Measurements from ENCODE around the gene WNT1.

The WNT1 gene

DNA sequence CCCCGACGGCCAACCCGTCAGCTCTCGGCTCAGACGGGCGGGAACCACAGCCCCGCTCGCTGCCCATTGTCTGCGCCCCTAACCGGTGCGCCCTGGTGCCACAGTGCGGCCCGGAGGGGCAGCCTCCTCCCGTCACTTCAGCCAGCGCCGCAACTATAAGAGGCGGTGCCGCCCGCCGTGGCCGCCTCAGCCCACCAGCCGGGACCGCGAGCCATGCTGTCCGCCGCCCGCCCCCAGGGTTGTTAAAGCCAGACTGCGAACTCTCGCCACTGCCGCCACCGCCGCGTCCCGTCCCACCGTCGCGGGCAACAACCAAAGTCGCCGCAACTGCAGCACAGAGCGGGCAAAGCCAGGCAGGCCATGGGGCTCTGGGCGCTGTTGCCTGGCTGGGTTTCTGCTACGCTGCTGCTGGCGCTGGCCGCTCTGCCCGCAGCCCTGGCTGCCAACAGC is at the start of gene WNT1:
TSS of gene WNT1 (plus strand) at position 32 of the 450 bp plus-strand sequence. CDS start at position 361, 329 bp downstream.
- no peak for DNase-seq

DNA sequence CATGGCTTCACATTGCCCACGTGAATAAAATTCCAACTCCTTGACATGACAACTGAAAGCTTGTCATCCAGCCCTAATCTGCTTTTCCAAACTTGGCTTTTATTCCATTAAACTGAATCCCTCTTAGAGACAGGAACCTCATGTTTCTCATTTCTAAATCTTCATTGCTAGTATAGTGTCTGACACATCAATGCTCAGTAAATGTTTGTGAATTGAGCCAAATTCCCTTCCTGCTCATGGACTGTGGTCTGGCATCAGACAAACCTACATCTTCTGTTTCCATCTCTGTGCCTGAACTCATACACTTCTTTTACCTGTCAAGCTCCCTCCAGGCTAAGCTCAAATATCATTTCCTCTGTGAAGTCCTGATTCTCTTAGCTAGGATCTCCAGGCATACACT is 48.6 kb upstream of the WNT1 start:
- DNase-seq = no peak

DNA sequence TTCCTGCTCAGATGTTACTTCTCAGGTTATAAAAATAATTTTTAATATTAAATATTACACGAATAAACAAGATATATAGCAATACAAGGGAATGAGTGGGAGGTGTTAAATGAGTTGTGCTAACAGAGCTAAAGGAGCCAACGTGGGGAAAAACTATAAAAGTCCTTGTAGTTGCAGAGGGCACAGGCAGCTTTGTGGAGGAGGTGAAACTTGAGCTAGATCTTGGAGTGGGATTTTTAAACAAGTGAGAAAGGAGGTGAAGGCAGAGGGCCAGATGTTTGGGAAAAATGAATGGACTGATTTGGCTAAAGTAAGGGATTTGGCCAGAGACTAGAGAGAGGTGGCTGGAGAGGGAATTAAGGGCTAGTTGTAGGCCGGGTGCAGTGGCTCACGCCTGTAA is 47.6 kb upstream of the WNT1 start:
- no peak for DNase-seq

DNA sequence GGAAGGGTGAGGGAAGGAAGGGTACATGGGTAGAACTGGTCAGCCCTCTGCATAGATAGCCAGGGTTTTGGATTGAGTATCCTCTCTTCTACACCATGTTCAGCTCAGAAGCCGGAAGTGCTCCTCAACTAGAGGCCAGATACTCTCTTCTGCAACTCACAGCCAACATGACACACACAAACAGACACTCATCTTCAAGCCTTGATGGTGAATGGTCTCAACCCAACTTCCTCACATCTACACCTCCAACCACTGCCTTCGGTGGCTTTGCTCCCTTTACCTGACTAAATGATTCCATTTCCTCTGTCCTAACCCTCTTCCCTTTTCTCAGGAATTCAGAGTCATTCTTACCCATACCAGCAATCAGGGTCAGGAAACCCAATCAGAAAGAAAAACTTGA is 45.2 kb upstream of the WNT1 start:
- DNase-seq = no peak

DNA sequence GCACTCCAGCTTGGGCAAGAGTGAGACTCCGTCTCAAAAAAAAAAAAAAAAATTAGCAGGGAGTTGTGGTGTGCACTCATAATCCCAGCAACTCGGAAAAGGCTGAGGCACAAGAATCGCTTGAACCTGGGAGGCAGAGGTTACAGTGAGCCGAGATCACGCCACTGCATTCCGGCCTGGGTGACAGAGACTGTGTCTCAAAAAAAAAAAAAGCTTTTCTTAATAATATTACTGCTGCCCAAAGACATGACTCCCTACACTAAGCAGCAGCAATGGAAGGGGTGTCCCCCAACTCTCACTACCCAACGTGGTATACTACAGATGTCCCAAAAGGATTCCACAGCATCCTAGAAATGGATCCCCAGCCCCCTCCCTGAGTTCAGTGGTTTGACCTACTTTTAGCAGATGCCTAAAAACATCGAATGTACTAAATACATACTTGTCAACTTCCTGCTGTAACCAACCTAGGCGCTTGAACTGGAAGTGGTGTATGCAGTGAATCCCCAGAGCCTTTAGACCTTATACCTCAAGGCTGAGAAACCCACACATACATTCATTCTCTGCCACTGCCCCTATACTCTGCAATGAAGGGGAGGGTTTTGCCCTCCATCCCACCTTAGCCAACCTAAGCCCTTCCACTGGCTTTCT is 44.3 kb upstream of the WNT1 start:
- peak; percentile 50 to 72 for DNase-seq

DNA sequence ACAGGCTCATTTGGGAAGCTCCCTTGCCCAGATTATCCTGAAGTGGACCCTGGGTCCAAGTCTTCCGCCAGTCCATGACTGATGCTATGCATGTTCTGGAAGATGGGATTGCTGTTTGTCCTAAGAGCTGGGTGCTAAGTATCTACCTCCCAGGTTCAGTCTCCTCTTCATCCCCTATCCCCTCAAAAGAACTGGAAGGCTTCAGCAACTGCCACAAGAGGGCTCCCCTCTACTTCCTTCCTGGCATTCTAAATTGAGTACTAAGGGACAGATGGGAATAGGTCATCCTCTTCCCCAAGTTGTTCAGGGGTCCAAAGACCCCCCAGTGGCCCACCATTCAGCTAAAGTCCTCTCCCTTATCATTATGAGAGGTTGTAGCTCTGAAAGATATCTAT is 43.8 kb upstream of the WNT1 start:
- peak in 1 of 2 donors; percentile 32 for DNase-seq

DNA sequence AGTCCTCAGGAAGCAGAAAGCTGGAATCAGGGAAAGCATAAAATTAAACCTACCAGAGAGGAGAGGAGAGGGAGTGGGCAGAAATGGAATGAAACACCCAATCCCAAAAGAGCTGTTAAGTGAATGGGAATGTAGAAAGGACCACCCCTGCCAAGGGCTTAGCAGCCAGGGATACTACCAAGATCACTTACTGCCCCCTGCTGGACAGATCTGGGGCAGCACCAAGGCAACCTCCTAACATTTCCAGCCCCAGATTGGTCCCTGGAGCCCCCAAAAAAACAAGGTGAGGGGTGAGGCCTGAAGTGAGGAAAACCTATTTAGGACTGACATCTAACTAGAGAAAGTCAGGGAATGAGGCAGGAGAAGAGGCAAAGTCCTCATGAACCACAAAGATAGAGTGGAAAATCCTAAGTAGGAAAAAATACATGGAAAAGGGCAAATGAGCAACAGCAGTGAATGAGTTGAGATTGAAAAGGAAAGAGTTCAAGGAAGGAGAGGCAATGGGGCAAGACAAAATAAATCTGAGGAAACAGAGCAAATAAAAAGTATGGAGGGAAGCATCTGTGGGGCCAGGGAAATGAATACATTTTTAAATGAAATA is 41.6 kb upstream of the WNT1 start:
- DNase-seq = peak; percentile 78 to 84

DNA sequence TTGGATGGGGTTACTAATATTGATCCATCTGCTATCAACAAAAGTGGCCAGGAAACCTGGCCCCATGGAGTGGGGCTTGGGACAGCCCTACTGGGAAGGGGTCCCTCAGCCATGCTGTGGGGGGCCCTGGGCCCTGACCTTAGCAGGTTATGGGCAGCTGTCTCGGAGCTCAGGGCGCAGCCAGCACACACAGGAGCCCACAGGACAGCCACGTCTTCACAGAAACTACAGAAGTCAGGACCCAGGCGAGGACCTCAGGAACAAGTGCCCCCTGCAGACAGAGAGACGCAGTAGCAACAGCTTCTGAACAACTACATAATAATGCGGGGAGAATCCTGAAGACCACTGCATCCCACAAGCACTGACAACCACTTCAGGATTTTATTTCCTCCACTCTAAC is 41.0 kb upstream of the WNT1 start:
- no peak for DNase-seq

DNA sequence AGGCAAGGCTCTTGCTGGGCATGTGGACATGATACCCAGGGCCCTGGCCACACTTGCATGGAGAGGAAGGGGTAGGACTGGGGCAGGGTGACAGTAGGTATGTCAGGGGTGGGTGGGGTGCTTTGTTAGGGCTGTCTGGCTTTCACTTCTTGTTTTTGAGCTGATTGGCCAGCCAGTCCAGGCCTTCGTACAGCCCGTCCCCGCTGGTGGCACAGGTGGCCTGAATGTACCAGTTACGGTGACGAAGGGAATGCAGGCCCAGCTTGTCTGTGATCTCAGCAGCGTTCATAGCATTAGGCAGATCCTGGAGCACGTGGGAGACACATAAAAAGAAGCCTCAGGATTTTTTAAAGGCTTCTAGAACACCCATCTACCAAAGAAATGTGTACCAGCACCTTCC is 39.3 kb upstream of the WNT1 start:
- DNase-seq = peak in 1 of 2 donors; percentile 45

DNA sequence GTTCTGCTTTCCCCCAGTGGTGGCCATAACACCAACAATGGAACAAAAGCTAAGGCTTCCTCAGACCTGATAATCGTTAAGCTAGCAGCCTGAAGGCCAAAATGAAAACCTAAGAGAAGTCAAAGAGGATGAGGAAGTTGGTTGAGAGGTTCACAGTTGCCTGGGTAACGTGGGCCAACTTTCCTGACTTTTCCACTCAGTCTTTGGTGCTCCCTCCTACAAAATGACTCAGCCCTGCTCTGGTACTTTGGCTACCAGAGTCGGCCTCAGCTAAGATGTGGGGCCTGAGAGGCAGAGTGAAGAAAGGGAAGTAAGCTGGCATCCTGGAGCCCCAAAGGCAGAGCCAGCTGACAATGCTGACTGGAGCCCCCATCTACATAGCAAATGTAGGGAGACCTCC is 37.9 kb upstream of the WNT1 start:
- DNase-seq = peak in 1 of 2 donors; percentile 51

DNA sequence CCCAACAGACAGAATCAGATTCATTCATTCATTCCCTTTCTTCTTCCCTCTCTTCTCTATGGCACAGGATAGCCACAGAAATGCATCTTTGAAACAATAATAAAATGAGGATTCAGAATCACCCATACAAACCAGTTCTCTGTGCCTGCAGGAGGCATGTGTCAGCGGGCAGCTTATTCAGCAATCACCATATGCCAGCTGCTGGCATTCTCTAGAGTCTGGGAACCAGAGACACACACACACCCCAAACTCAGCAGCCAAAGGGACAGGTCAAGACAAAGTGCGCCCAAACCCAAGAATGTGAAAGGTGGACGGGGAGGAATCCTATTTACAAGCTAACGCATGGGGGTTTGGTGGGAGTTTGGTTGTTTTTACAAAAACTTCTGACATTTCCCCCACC is 34.9 kb upstream of the WNT1 start:
- DNase-seq = no peak

DNA sequence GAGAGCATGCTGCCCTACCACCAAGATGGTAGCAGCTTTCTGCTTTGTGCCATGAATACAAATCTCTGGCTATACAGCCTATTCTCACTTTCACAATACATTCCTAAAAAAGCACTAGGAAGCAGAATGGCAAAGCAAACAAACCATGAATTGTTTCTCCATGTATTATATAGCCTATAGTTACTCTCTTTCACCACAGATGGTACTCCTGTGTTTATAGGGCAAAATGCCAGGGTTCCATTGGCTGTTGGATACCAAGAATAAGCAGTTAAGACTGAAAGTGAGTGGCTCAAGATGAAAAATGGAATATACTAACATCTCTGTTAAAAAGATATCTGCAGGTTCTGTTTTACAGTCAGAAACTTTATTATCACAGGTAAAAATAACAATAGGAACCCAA is 31.9 kb upstream of the WNT1 start:
- no peak for DNase-seq

DNA sequence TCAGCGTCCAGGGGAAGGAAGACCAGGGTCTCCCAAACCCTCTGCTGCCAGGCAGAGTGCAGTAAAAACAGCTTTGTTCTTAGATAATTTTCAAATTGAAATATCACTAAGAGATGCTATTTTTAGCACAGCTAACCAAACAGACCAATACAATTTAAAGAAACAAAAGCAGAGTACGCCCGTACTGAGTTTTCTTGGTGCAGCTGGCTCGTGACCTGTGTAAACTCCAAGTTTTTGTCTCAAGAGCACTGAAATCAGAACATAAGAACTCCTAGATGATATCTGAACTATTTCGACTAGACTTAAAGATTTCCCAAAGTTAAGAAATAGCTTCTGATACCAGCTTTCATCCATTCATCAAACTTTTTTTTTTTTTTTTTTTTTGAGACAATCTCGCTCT is 31.2 kb upstream of the WNT1 start:
- DNase-seq = no peak

DNA sequence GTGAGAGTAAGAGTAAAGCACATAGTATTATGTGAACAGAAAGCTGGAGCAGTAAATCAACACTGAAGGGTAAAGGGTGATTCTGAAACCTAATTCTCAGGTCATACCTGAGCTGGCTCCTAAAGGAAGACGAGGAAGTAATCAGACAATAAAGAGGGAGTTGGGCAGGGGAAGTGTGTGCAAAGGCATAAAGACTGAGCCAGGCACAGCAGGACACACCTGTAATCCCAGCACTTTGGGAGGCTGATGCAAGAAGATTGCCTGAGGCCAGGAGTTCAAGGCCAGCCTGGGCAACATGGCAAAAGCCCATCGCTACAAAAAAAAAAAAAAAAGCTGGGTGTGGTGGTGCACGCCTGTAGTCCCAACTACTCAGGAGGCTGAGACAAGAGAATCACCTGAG is 30.4 kb upstream of the WNT1 start:
- DNase-seq = no peak

DNA sequence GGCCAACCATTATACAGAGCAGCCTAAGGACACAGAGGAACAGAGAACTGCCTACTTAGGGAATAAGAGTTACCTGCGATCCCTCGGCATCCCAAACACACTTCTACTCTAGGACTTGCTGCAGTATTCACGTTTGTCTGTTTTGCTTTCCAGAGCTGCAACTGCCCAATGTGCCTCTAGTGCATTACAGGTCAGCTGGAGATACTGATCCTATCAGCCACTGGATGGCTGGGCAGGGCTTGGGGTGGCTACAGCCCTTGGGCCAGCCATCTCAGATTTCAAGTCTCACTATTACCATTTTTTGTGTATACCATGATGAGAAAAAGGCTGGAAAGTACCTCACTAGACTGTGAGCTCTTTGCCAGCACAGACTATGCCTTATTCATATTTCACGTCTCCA is 25.4 kb upstream of the WNT1 start:
- DNase-seq = no peak

DNA sequence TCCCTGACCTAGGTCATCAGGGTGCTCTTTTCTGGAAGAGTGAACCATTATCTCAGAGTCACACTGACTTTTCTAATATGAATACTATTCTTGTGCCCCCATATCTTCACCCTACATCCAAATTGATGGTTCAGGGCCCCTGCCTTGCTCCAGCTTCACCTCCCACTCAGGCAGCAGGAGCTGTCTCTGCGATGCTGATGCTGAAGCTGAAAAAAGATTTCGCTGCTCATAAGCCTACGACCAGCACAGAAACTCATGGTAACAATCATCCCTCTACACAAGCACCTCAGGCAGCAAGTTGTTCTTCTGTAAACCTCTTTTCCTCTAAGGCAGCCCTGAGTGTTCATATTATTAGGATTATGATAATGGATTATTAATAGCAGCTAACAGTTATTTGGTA is 24.1 kb upstream of the WNT1 start:
- DNase-seq = no peak

DNA sequence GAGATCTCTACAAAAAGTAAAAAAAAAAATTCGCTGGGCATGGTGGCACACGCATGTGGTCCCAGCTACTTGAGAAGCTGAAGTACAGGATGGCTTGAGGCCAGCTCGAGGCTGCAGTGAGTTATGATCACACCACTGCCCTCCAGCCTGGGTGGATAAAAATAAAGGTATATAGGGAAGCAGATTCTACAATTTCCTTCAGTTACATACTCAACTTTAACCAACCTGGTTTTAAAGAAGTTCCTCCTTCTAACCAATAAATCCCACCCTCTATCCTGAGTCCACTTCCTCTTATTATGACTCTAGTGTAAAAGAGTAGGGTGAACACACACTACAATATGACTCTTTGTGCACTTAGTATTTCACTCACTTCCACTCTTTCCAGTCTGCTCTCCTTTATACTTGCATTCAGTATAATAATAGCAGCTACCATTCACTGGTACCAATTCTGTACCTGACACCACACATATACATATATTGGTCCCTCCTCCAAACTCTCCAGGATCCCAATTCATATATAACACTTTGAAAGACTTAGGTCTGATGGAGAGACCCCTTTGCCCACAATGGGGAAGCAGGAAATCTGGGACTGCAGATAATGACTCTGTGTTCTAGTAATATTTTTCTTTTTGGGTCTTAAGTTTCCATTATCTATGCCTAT is 23.2 kb upstream of the WNT1 start:
- DNase-seq = no peak

DNA sequence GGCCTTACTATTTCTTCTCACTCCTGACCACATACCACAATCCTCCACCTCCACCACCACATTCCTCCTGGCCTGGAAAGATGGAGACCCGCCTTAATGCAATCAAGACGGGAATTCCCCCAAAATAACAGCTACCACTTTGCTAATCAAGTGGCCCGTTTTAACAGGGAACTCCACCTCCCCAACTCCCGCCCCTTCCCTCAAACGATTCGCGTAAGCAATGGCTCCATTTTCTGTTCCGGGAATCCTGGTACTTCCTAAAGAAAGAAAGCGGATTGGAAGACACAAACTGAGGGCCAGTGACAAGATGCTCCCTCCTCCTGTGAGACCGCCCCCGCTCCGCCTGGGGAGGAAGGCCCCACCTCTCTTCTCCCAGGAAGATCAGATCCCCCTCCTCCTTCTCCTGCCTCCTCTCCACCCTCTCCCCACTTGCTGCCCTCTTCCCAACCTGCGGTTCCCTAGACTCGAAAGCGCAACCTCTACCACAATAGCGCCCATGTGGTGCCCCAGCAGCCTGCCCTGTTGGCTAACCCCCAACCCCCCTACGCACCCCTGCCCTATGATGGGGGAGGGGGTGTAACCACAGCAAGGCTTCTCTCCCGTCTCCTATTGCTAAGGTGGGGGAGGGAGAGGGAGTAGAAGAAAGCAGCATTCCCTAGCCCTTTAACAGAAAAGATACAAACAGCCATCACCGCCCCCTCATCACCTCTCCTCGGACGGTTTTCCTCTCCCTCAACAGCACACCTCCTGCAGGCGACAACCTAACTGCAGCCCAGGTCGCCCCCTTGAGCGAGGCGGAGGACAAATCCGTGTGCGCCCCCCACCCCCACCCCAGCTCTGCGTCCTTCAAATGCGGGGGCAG is 21.6 kb upstream of the WNT1 start:
- DNase-seq = peak; percentile 24 to 39

DNA sequence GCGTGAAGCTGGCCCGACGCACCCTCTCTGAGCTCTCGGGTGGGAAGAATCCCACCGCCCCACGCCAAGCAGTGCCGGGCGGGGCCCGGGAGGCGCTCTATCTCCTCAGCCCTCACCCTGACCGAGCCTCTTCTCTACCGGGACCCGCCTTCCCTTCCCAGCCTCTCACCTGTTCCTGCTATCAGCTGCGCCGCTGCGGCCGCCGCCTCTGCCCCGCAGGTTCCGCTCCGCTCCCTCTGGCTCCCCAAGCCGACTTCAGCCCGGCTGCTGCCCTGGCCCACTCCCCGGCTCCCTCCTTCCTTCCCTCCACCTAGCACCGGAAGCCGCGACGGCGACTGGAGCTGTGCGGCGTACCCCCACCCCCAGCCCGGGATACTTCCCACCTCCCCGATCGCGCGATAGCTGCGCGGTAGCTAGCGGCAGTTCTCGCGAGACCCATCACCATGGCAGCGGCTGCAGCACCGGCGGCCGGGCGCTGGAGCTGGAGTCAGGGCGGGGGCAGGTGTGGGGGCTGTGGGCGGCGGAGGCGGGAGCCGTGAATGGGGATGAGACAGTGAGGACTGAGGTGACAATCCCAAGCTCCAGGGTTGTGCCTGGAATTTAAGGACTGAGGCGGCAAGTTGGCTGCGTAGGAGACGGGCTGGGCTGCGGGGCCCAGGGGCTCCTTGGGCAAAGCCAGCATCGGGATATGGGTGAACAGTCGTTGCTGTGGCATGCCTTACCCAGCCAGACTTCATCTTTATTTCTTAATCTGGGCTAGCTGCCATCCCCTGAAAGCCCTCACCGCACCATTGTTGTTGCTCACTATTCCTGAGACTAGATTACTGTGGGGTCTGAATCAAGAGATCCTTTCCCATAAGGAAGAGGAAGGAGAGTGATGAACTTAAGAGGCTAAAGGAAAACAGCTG is 20.7 kb upstream of the WNT1 start, which contains the start of gene ARF3:
TSS of gene ARF3 (minus strand) at position 347 of the 908 bp plus-strand sequence. CDS start 16,392 bp downstream, outside the sequence.
- DNase-seq = peak; percentile 92

DNA sequence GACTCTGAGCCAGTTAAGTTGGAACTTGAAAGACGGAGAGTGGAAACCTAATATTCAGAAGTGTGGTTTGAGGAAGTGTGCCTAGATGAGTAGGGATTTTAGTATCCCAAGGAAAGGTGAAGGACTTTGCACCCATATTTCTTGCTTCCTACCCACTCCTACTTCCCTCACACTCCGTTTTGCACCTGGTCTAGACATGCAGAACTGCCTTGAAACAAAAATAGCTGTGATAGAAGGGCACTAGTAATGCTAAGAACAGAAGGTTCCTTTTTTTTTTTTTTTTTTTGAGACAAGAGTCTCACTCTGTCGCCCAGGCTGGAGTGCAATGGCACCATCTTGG is 20.1 kb upstream of the WNT1 start:
- DNase-seq = no peak

DNA sequence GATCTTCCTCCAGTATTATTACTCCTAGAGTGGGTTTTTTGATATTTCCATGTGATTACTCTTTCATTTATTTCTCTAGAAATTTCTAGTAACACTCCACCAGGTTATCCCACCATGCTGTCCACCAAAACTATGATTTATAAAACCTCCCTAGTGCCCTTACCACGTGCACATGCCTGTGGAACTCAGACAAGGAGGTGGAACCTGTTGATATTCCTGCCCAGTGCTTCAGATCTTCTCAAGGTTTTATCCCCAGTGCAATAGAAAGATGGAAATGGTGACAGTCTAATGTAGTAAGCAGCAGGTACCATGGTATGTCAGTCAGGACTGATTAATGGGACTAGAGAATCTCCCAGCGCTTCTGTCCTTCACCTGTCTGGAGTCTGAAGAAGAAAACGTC is 17.3 kb upstream of the WNT1 start:
- DNase-seq = no peak

DNA sequence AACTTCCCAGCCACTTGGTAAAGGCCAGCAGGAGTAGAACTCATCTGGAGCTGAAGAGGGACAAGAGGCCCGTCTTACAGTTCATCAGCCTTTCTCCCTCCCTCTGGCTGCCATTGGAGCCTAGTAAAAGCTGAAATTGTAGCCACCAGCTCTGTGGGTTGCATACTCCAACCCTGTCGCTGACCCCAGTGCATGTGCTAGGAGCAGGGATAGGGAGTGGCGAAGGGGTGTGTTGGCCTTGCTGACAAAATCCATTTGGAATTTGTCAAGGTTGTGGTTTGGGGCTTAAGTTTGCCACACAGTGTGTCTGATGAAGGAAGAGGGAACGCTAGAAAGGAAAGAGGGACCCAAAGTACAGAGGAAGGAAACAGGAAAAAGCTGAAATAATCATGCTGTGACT is 16.8 kb upstream of the WNT1 start:
- no peak for DNase-seq

Data from CD4-positive, alpha-beta T cell treated with Interleukin-1 beta for 1 hour (primary cell).